Measurements from ENCODE around the gene SORCS2.

- TF ChIP-seq TAF1 (IDR thresholded peaks at IDR 0.05; ENCODE audit: borderline replicate concordance, insufficient read depth, low read length), result no peak
- no peak for TF ChIP-seq POLR2AphosphoS5 (IDR thresholded peaks at IDR 0.05; ENCODE audit: low read depth, low read length)
- TF ChIP-seq SIN3A (IDR thresholded peaks at IDR 0.05; ENCODE audit: borderline replicate concordance, insufficient read depth, low read length), result no peak
- no peak for TF ChIP-seq REST (IDR thresholded peaks at IDR 0.05; ENCODE audit: insufficient read depth in 1 of 2, low read depth in 2 of 2, low read length in 2 of 2)
Measured at GRCh38 chr4:7307394-7308099, 115.2 kb downstream of the SORCS2 start.

Measured in PFSK-1 (cell line).